GM18951 (cell line): Measurements from ENCODE around the gene MRPL14.
"Not testable (repeated sequence)": the region's sequence is repeated elsewhere in the genome, so short reads cannot be mapped to it uniquely, and the experiment has no call there.

Source experiments
- POLR2A ChIP-seq: IDR thresholded peaks from 4 replicates; pipeline ENCODE4 v1.6.1; 2011; ENCODE audit warnings: mild to moderate bottlenecking; ENCODE audit not compliant: insufficient read length, insufficient read depth; ENCODE audit errors: extremely low read depth
- in situ Hi-C: fragments of 300-500 bp; cut with MboI; formaldehyde crosslinking; loops from one replicate; pipeline ENCODE4 v1.12.0; 2022; ENCODE audit warnings: low sequenced_read_pairs, mixed read lengths, inconsistent platforms; ENCODE audit not compliant: unreplicated experiment

Gene MRPL14

DNA sequence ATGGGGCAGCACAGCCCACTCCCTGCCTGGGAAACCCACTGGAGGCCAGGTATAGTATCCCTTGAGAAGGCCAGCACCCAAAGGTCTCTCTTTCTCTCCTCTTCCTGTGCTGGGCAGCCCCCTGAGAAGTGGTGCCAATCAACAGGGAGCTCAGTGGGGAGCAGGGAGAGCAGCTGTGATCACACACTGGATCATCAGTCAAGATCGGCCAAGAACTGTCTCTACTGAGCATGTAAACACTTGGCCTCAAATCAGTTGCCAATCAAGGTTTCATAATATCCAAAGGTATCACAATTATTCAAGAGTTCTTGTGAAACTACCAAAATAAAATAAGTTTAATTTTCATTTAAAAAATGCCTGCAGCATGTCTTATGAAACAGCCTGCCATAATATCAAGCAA lies 18.8 kb downstream of the MRPL14 start:
- in situ Hi-C loops: loop anchor here (10.0 kb wide), 1 partner anchor 226 kb away; no protein-coding TSS in a partner anchor
- TF ChIP-seq POLR2A: no peak

- TF ChIP-seq POLR2A: no peak
- in situ Hi-C loops: loop anchor here (10.0 kb wide), 1 partner anchor 228 kb away; no protein-coding TSS in a partner anchor
Measured at GRCh38 chr6:44107017-44107416, 20.2 kb downstream of the MRPL14 start.

GRCh38 chr6:44105993-44106740 lies 21.1 kb downstream of the MRPL14 start:
- no peak for TF ChIP-seq POLR2A
- in situ Hi-C loops: loop anchor here (10.0 kb wide), 1 partner anchor 229 kb away; no protein-coding TSS in a partner anchor

- in situ Hi-C loops: loop anchor here (10.0 kb wide), 1 partner anchor 230 kb away; no protein-coding TSS in a partner anchor
- no peak for TF ChIP-seq POLR2A
Measured at GRCh38 chr6:44105146-44105545, 22.1 kb downstream of the MRPL14 start.

- in situ Hi-C loops: loop anchor here (10.0 kb wide), 1 partner anchor 230 kb away; no protein-coding TSS in a partner anchor
Measured at GRCh38 chr6:44104481-44105021, 22.7 kb downstream of the MRPL14 start.

GRCh38 chr6:44102527-44102926 lies 24.7 kb downstream of the MRPL14 start:
- in situ Hi-C loops: loop anchor here (10.0 kb wide), 1 partner anchor 232 kb away; no protein-coding TSS in a partner anchor
- no peak for TF ChIP-seq POLR2A

More at GRCh38 chr6:44104481-44105021, 22.7 kb downstream of the MRPL14 start:
- no peak for TF ChIP-seq POLR2A

DNA sequence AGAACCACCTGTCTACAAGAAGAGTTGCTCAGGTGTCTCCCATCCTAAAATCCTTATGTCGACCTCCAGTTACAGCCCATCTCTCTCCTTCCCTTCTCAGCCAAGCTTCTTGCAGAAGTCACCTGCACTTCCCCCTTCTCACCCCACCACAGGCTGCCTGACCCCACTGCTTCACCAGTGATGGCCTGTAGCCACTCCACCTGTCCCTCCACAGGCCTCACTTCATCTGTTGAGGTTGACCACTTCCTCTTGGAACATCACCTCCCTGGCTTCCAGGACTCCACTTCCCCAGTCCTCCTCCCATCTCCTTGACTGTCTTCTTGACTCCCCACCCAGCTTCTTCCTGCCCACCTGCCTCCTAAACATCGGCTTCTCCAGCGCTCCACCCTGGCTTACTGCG lies 25.4 kb downstream of the MRPL14 start:
- in situ Hi-C loops: loop anchor here (10.0 kb wide), 1 partner anchor 233 kb away; no protein-coding TSS in a partner anchor
- no peak for TF ChIP-seq POLR2A

DNA sequence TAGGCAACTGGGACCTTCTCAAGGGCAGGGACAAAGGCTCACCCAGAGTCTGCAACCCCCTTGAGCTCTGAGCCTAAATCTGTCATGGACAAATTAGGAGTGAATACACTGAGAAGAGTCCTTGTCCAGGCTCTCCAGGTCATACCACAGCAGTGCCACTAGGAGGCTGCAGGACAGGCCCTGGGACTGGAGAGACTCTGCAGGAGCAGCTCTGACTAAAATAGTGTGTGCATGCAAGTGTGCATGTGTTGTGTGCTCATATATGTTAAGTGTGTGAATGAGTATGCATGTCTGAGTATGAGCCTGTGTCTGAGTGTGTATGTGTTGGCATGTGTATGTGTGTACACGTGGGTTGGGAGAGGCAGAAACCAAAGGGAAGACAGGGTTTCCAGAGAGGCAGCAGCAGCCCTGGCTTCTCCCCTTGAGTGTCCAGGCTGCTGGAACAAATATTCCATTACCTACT lies 27.1 kb downstream of the MRPL14 start:
- TF ChIP-seq POLR2A: no peak
- in situ Hi-C loops: loop anchor here (10.0 kb wide), 1 partner anchor 235 kb away; no protein-coding TSS in a partner anchor

GRCh38 chr6:44099192-44099591 lies 28.1 kb downstream of the MRPL14 start:
- in situ Hi-C loops: no loop called here

DNA sequence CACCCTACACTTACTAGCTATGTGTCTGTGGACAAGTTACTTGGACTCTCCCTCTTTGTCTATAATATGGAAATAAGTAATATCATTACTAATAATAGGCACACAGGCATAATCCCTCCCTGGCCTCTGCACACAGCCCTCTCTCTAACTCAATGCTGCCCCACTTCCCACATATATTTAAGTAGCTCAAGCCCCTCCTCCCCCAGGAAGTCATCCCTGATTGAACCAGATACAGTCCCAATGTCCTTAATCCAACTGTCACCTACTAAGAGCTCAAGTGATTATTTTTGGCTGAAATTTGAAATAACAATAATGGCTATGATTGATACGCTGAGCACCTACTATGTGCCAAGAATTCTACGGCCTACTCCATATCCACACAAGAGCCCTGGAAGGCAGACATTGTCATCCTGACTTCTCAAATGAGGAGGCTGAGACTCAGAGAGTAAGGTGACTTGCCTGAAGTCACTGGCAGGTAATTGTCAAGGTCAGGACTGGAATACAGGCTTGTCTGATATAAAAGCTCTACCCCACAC lies 29.4 kb downstream of the MRPL14 start:
- in situ Hi-C loops: no loop called here
- no peak for TF ChIP-seq POLR2A

More at GRCh38 chr6:44099192-44099591, 28.1 kb downstream of the MRPL14 start:
- no peak for TF ChIP-seq POLR2A

GRCh38 chr6:44096612-44097011 lies 30.6 kb downstream of the MRPL14 start:
- in situ Hi-C loops: no loop called here

DNA sequence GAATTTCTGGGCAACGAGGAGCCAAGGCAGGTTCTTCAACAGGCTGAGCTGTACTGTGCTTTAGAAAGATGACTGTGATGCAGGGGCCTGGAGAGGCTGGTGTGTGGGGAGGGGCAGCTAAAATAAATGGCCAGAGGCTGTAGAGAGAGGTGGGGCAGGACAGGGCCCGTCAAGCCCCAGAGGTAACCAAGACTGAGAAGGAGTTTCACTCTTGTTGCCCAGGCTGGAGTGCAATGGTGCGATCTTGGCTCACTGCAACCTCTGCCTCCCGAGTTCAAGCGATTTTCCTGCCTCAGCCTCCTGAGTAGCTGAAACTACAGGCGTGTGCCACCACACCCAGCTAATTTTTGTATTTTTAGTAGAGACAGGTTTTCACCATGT lies 32.0 kb downstream of the MRPL14 start:
- in situ Hi-C loops: not testable (repeated sequence)

More at GRCh38 chr6:44096612-44097011, 30.6 kb downstream of the MRPL14 start:
- peak; percentile 12 for TF ChIP-seq POLR2A

GRCh38 chr6:44094403-44095242 lies 32.6 kb downstream of the MRPL14 start:
- in situ Hi-C loops: no loop called here
- TF ChIP-seq POLR2A: no peak
